Endothelial cell of hepatic sinusoid (primary cell): Measurements from ENCODE around the gene LMX1A.

Experiments used
- in situ Hi-C: cut with HindIII; loops from 2 replicates; pipeline ENCODE4 v1.10.0; 2017; ENCODE audit warnings: low sequenced_read_pairs

LMX1A gene

DNA sequence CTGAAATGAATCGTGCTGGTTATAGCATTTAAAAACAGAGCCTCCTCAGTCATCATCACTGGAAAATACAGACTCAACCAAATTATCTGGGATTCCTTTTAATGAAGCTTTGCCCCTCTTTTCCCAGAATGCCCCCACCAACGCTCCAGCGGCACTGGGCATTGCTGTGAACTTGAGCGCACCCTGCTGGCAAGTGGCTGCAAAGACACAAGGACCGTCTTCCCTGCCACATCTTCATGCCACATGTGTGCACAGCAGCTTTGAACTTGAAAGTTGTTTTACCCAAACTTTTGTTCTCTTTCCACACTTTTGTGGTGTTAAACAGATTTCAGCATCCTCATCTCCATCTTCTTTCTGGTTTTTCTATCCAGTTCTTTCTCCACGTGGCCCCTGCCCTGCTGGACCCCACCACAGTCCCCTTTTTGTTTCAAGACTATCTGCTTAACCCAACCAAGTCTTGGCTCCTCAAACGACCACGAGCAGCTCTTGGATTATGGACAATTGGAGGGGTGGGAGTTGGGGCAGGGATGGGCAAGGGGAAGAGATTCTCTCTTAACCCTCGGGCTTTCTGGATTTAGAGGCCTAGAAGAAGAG is 12.8 kb upstream of the LMX1A start:
- in situ Hi-C loops, result loop anchor here (10.0 kb wide), 1 partner anchor 225 kb away; no protein-coding TSS in a partner anchor

DNA sequence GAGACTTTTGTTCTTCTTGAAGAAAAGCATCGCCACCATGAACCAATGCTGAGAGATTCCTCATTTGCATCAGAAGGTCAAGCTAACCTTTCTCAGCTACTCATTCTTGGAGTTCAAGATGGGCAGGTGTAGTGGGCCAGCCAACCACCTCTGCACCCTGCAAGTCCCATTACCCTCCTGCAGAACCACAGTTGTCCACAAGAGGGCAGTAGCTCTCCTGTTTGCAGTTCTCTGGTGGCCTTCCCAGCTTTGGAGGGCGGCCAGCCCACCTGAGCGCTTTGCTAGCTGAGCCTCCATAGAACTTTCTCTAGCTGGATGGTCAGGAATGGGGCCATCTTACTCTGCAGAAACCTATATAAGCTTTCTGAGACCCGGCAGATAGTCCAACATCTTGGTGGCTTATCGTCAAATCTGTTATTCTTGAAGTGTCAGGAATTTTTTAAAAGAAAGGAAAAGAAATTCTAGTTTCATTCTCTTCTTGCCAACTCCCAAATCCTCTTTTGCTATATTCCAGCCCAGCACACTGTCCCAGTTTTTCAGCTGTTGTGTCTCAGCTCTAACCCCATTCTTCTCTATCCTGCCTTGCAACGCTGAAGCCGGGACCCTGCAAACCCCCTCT is 11.0 kb upstream of the LMX1A start:
- in situ Hi-C loops, result loop anchor here (10.0 kb wide), 1 partner anchor 223 kb away; no protein-coding TSS in a partner anchor

DNA sequence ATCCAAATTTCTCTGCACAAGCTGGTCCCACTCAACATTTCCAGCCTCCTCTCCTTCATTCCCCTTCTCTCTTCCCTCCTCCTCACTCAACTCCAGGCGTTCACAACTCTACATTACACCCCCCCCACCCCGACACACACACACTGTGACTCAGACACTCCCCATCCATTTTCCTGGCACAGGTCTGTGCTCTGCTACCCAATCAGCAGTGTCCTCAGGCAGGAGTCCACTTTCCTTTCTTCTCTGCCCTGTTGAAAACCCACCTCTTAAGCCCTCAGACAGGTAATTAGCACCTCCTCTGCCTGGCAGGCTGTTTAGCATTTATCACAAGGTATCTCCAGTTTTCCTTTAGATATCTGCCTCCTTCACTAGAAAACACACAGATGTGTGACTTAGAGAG is 8.8 kb upstream of the LMX1A start:
- in situ Hi-C loops, result loop anchor here (10.0 kb wide), 1 partner anchor 221 kb away; no protein-coding TSS in a partner anchor

DNA sequence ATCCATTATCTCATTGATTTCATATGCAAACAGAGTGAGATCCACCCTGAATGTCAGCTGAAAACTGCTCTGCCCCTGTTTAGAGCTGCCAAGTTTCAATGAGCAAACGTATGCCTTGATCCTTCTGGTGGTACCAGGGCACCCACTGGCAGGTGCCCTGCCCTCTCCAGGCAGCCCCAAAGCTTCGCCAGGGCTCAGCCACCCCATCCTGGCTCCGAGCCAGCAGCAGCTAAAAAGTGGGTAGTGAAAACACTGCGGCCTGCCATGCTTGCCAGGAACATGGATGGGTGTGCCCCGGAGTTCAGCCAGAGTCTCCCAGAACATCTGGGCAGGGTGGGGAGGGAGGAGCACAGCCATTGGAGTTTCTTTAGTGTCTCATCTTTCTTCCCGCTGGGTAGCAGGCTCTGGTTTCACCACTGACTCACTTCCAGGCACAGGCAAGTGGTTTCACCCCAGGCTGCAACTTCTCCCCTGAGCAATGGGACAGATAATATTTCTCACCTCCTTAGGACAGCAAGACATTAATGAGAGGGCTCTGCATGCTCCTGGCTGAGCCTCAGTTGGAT is 8.1 kb upstream of the LMX1A start:
- in situ Hi-C loops, result loop anchor here (10.0 kb wide), 1 partner anchor 220 kb away; no protein-coding TSS in a partner anchor

DNA sequence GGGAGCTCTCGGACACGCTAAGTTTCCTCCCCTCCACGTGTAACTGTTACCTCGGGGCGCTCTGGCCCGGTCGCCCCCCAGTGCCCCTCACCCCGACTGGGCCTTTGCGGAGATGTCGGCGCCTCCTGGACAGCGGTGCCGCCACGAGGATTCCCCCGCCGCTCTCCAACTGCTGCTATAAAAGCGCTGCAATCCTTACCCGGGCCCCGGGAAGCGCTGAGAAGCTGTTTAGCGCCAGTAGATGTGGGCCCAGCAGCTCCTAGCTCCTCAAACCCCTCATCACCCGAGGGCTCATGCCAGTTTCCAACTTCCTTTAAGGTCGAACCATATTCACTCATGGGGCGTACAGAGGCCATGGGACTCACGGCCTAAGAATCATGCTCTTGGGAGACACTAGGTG is 361 bp upstream of the LMX1A start:
- in situ Hi-C loops, result no loop called here

DNA sequence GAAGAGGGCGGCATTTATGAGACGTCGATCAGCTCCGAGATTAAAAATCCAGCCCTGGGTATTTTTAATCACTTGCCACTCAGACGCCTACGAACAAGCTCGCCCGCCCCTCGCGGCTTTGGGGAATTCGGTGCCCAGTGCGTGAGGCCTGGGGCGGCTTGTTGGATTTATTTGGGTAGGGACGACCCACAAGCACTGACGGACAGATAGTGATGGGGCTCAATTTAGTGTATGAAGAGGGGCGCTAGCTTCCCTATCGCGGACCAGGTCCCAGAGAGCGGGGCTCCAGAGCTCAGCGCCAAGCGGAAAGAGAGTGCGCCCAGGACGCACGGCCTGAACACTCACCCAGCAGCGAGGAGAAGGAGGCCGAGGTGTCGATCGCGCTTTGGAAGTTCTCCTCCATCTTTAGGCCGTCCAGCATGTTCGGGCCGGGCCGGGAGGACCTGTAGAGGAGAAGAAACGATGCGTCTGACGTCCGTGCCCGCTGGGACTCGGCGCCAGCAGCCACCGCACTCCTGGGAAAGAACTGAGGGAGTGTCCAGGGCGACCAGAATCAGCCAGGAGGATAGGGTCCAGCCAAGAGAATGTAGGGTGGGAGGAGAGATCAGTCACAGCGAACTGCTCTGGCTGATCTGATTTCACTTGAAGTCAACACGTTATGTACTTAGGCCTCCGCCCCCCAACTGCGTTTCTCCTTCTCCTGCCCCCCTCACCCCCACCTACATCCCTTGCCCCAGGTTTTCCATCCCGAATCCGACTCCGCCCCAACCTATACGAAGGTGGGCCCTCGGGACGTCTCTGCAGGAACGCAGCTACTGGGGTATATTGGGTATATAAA is 1.2 kb downstream of the LMX1A start:
- in situ Hi-C loops, result no loop called here

DNA sequence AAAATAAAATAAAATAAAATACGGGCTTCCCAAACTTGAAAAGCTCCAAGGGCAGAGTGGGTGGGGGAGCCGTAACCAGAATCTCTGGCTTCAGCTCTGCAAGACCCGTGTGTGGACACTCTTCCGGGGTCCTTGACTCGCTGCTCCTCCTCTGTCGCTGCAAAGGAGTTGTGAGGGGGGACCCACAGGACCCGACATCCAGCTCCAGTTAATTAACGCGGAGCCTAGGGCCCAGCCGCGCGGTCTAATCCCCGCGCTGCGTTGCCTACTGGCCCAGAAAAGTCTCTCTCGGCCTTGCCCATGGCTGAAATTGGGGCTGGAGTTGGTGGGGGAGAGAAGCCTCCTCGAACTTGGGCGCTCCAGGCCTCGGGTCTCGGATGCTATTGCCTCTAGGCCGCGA is 1.8 kb downstream of the LMX1A start:
- in situ Hi-C loops, result no loop called here

DNA sequence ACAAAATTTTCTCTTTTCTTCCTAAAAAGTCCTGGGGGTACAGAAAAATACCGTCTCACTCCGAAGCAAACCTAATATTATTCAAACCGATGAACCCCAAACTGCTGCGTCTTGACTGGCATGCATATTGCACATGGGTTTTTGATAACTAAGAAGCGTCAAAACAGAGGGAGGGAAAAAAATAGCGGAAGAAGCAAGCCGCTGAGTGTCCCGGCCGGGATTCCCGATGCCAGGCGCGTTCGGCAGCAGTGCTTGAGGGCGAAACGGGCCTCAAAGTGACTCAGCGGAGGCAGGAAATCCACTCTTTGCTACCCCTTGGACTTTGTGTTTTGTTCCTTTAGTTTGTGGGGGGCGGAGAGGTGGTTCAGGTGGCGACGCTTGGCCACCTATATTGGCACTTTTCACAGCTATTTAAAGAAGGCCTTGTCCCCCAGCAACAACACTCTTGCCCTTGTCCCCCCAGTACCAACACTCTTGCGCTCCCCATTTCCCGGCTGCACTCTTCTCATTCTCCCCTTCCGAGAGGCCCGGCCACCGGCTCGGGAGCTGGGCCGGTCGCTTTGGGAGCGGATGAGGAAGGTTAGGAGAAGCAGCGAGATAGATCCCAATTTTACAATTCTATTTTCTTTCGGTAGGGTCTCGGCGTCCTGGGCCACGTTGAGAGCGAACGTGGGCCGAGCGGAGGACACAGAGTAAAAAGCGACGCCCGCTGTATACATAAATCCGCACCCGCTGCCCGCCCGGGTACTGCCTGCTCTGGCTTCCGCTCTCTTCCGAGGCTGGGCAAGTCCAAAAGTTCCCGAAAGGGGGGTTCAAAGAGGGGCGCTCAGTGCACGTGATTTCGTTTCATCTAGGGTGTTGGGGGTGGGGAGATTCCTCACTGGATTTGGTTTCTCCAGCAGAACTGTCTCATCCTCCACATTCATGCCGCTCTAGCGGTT is 2.5 kb downstream of the LMX1A start:
- in situ Hi-C loops, result no loop called here

DNA sequence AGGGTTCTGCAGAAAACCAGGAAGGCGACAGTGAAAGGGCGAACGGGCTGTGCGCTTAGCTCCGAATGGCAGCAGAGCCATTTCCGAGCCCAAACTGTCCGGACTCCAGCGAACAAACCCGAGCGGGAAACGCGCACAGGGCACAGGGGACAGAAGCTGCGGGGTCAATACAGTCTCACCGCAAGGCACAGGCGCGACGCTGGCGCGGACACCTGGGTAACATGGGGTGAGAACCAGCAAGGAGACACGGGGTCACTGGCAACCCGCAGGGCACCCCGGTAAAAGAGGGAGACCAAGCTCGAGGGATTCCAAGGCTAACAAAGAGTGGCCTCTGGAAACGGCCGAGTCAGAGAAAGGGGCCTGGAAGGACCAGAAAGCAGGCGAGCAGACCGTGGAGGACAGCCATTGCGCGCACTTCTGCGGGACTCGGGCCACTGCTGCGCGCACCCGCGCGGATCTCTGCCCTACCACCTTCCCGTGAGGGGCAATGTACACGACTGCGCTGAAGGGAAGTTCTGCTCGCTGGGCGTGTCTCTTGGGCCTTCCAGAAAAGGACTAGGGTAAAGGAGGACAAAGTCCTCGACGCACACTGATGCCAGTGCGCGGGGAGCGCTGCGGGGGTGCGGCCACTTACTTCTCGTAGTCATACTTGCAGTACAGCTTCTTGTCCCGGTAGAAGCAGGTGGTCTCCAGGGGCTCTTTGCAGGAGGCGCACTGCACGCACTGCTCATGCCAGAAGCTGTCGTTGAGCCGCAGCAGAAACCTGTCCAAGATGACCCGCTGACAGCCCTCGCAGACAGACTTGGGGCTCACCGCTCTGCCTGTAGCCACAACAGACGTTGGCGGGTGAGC is 3.8 kb downstream of the LMX1A start:
- in situ Hi-C loops, result no loop called here

DNA sequence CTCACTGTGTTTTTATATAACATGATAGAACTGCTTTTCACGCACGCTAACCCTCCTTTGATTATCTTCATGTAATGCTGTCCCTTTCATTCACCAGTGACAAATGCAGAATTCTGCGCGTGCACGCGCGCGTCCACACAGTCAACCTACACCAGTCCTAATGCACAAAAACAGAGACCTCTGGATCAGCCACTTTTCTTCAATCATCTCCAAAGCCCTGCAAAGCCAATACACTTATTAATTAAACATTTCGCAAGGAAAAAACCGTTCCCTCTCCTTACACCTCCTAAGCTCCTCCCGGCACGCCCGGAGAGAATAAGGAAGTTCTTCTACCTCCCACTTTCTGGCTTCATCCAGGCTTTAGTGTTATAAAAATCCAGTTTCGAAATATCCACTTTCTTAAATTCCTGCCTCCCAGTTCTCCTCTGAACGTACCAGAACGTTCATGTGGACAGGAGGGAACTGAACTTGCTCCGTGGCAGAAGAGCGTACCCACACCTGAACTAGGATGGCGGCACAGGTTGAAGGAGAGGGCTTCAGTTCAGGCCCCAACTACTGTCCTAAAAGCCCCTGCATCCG is 4.6 kb downstream of the LMX1A start:
- in situ Hi-C loops, result no loop called here

DNA sequence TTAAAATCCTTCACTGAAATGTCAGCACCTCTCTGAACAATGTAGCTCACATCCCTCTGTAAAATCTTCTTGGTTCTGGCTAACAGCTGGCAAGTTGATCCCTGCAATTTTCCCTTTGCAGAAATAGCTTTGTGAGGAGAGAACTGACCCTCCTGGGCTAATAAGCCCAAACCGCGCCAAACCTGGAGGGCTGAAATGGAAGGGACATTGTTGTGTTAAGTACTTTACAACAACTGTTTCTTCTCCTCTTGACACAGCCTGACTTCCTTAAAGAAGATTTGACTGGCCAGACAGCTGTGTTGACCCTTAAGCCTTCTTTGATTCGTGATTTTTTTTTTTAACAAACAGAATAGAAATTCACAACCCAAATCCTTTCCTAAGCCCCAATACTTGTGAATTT is 5.7 kb downstream of the LMX1A start:
- in situ Hi-C loops, result no loop called here

DNA sequence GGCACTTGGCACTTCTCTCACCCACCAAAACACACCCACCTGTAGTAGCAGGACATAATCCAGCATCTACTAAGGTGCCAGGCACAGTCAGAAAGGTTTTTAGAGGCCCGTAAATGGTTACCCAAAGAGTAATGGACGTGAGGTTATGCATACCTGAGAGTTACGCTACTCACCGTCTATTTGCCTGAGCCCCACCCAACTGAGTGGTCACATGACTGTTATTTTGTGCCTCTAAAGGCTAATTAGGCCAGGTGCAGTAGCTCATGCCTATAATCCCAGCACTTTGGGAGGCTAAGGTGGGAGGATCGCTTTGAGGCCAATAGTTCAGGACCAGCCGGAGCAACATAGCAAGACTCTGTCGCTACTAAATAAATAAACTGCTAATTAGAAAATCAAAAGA is 11.0 kb downstream of the LMX1A start:
- in situ Hi-C loops, result no loop called here

DNA sequence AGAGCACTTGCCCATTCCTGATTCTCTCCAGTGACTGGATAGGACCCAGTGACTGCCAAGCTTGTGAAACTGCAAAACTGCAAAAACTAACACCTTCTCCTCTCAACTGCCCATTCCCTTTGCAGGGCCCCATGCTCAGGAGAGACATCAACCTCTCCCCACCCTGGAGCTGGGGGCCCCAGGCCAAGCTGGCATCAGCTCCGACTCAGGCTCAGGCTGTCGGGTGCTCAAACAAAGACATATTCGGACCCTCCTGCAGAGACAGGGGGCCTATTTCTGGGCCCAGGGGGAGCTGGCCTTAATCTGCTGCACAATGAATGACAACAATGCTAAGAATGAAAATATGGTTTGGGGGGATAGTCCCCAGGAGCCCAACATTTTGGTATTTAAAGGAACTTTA is 11.8 kb downstream of the LMX1A start:
- in situ Hi-C loops, result loop anchor here (5.0 kb wide), 1 partner anchor 47 kb away; no protein-coding TSS in a partner anchor

DNA sequence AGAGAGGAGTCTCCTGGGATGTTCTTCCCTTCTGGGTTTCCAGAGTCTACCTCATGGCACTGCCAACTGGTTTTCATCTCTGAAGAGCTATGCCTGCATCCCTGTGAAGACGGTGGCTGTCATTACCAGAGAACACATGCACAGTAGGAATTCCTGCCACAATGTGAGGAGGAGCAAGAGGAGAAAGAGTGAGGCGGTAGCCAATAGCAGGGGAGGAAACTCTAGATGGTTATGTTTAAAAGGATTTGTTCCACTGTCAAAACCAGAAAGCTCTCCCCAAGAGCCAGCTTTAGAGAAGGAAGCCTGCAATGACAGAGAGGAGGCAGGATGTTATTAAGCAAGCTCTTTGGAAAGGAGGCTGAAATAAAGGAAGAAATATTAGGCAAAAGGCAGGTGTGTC is 12.3 kb downstream of the LMX1A start:
- in situ Hi-C loops, result loop anchor here (5.0 kb wide), 1 partner anchor 47 kb away; no protein-coding TSS in a partner anchor

DNA sequence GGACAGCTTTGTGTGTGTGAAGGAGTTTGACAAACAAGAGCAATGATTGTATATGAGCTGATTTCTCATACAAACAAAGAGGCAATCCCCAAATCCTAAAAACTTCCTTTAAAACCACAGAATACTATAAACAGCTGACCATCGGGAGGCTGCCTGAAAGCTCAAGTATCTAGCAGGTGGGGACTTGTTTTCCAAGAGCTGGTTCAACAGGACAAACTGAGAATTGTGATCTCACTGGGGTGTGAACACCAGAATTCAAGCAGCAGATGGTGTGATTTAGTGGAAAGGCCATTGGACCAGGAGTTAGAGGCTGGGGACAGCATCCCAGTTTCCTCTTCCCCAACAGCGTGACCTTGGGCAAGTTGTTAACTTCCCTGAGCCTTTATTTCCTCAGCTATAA is 13.9 kb downstream of the LMX1A start:
- in situ Hi-C loops, result loop anchor here (5.0 kb wide), 1 partner anchor 45 kb away; no protein-coding TSS in a partner anchor

DNA sequence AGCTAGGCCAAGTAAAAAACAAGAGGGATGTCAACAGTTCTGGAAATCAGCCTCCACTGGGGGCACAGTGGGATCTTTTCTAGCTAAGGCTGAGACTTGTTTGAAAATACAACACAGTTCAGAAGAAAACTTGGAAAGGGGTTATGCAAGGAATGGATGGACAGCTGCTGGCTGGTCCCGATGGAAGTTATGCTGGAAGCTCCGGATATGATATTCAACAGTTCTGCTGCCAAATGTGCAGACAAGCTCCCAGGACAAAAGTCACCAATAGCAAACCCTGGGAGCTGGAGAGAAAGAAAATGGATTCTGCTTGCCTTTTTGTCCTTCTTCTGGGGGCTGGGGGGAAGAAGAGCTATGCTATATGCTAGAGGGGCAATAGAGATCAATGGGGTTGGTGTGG is 14.3 kb downstream of the LMX1A start:
- in situ Hi-C loops, result loop anchor here (5.0 kb wide), 1 partner anchor 45 kb away; no protein-coding TSS in a partner anchor

DNA sequence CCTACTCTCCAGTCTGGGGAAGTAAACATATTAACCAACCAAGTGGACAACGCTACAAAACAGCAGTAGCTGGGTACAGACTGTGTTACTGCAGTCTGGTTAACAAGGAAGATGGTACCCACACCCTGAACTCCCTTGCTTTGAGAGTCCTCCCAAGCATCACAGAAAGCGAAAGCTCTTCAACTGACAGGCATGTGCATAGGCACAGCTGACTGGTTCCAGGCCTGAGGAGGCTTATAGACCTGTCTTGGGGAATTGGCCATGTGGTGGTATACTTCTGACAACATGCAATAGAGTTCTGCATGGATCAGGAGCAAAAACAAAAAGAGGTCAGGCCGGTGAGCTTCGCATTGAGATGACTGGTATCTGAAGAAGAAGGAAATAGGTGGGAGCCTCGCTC is 17.4 kb downstream of the LMX1A start:
- in situ Hi-C loops, result no loop called here

DNA sequence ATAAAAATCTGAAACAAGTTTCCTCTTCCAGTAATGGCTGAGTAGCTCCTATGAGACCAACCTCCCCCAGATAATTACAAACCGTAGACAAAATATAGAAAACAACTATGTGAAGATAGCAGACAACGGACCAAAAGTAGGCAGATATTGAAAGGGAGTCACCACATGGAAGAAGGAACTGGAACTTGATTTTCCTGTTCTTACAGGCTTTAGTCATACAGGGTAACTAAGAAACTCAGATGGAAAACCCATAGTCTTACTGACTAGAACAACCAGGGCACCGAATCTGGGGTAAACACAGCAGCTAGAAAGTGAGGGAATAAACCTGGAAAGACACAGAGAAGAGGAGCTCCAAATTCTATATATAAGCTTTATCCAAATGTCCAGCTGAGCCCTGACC is 26.0 kb downstream of the LMX1A start:
- in situ Hi-C loops, result no loop called here

DNA sequence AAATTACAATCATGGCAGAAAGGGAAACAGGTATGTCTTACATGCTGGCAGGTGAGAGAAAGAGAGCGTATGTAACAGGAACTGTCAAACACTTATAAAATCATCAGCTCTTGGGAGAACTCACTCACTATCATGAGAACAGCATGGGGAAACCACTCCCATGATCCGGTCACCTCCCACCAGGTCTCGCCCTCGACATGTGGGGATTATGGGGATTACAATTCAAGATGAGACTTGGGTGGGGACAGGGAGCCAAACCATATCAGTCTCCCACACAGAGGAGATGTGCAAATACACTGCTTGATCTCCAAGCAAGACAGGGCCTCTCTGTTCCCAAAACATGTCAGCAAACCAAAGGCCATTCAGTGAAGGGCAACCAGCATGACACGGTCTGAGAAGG is 27.4 kb downstream of the LMX1A start:
- in situ Hi-C loops, result no loop called here
